Measurements from ENCODE around the gene MAP2K1. TPM values are rescaled to one million over a fixed set of nuclear protein-coding genes. Genes with fewer than 3 reads are reported as not detected.
"Not testable (repeated sequence)": the region's sequence is repeated elsewhere in the genome, so short reads cannot be mapped to it uniquely, and the experiment has no call there.

MAP2K1 gene
- total RNA-seq = 10 to 100 TPM; 49.3 to 50.8 TPM
- polyA plus RNA-seq = 10 to 100 TPM; 34.7 to 41.7 (median 39.3) TPM
- total RNA-seq = 54.6 to 95.7 (median 78.2) reads per million in 6 experiments

GRCh38 chr15:66386204-66387123 lies at the start of gene MAP2K1:
Gene MAP2K1 (plus strand): TSS chr15:66386912. CDS start chr15:66387348, 436 bp downstream.
- Mint-ChIP-seq H3K4me1 (peaks cover 30 to 63% (median 54%) of the 10 kb centered on the region in 4 donors), H3K27me3 (no peaks in the 10 kb centered on the region), H3K27ac (peak within 1 kb of the TSS; percentile 93 to 100 (median 98)), H3K36me3 (peaks cover 0 to 5% (median 0%) of the 10 kb centered on the region in 3 donors), H3K9me3 (no peaks in the 10 kb centered on the region), H3K4me3 (peak within 1 kb of the TSS; percentile 87 to 100 (median 99))
- POLR2A ChIA-PET = interaction anchor here (0.6 to 5.0 kb wide), 11 partner anchors 8 to 577 kb away, joined by 3 to 56 read pairs (median 5); partner anchors contain the start of genes DIS3L, SNAPC5 and TIPIN
- ATAC-seq = peak; percentile 83 to 89
- DNase-seq = peak; percentile 94 to 99 (median 98)

- H3K27me3 Mint-ChIP-seq, POLR2A ChIA-PET, H3K9me3 Mint-ChIP-seq, DNase-seq, H3K4me1 Mint-ChIP-seq, H3K27ac Mint-ChIP-seq, H3K4me3 Mint-ChIP-seq, ATAC-seq: not testable (repeated sequence)
- peaks cover 0 to 45% (median 12%) of the 10 kb centered on the region in 3 donors for H3K36me3 Mint-ChIP-seq
Observed at GRCh38 chr15:66348530-66348929, 38.2 kb upstream of the MAP2K1 start.

GRCh38 chr15:66356077-66356358 lies 30.7 kb upstream of the MAP2K1 start:
- Mint-ChIP-seq H3K27me3 (no peaks in the 10 kb centered on the region), H3K9me3 (no peaks in the 10 kb centered on the region), H3K4me3 (peak overlapping the region; percentile 94 to 100 (median 98)), H3K36me3 (peaks cover 0 to 14% (median 5%) of the 10 kb centered on the region in 3 donors), H3K27ac (peak overlapping the region; percentile 93 to 98 (median 97)), H3K4me1 (peaks cover 17 to 31% (median 24%) of the 10 kb centered on the region in 4 donors)
- no peak for DNase-seq
- POLR2A ChIA-PET = interaction anchor here (0.7 to 2.5 kb wide), 4 partner anchors 30 to 143 kb away, joined by 4 to 13 read pairs (median 6); partner anchors contain the start of genes MAP2K1 and SNAPC5
- no peak for ATAC-seq

- Mint-ChIP-seq H3K9me3 (no peaks in the 10 kb centered on the region), H3K4me1 (peaks cover 17 to 31% (median 24%) of the 10 kb centered on the region in 4 donors), H3K36me3 (peaks cover 0 to 14% (median 5%) of the 10 kb centered on the region in 3 donors), H3K4me3 (peak within 1 kb of the TSS; percentile 94 to 100 (median 98)), H3K27ac (peak within 1 kb of the TSS; percentile 93 to 98 (median 97)), H3K27me3 (no peaks in the 10 kb centered on the region)
- peak; percentile 89 to 97 (median 96) for DNase-seq
- peak; percentile 95 to 96 for ATAC-seq
- POLR2A ChIA-PET = interaction anchor here (0.7 to 2.5 kb wide), 6 partner anchors 30 to 776 kb away, joined by 3 to 13 read pairs (median 4); partner anchors contain the start of genes MAP2K1 and SNAPC5
Observed at GRCh38 chr15:66356359-66357236, 30.1 kb upstream of the MAP2K1 start, which contains the start of gene TIPIN. Gene TIPIN (minus strand): TSS chr15:66356685. CDS start chr15:66352947, 3,738 bp downstream.

- Mint-ChIP-seq H3K36me3 (no peaks in the 10 kb centered on the region), H3K27me3 (no peaks in the 10 kb centered on the region), H3K27ac (peak overlapping the region in 2 of 10 donors; percentile 9 to 53), H3K4me3 (no peak overlapping the region), H3K9me3 (no peaks in the 10 kb centered on the region), H3K4me1 (peaks cover 12 to 21% (median 17%) of the 10 kb centered on the region in 4 donors)
- POLR2A ChIA-PET = no interaction called here
- DNase-seq (no peak), ATAC-seq (no peak)
Observed at GRCh38 chr15:66359740-66360139, 27.0 kb upstream of the MAP2K1 start.

- POLR2A ChIA-PET, H3K36me3 Mint-ChIP-seq, H3K4me1 Mint-ChIP-seq, ATAC-seq, H3K27me3 Mint-ChIP-seq, H3K27ac Mint-ChIP-seq, DNase-seq, H3K9me3 Mint-ChIP-seq, H3K4me3 Mint-ChIP-seq: not testable (repeated sequence)
Observed at GRCh38 chr15:66361745-66362460, 24.8 kb upstream of the MAP2K1 start.

GRCh38 chr15:66362776-66363175 lies 23.9 kb upstream of the MAP2K1 start:
- no peaks in the 10 kb centered on the region for H3K36me3 Mint-ChIP-seq
- H3K27ac Mint-ChIP-seq = no peak overlapping the region
- H3K27me3 Mint-ChIP-seq = no peaks in the 10 kb centered on the region
- POLR2A ChIA-PET = no interaction called here
- DNase-seq (no peak), ATAC-seq (no peak)
- no peak overlapping the region for H3K4me3 Mint-ChIP-seq
- H3K9me3 Mint-ChIP-seq = no peaks in the 10 kb centered on the region
- no peaks in the 10 kb centered on the region for H3K4me1 Mint-ChIP-seq

GRCh38 chr15:66364944-66365528 lies 21.7 kb upstream of the MAP2K1 start:
- Mint-ChIP-seq H3K4me1 (peaks cover 4 to 8% (median 7%) of the 10 kb centered on the region in 4 donors), H3K36me3 (no peaks in the 10 kb centered on the region), H3K27me3 (no peaks in the 10 kb centered on the region), H3K9me3 (no peaks in the 10 kb centered on the region), H3K27ac (no peak overlapping the region), H3K4me3 (no peak overlapping the region)
- ATAC-seq (no peak), DNase-seq (no peak)
- POLR2A ChIA-PET = interaction anchor here (0.6 kb wide), 1 partner anchor 108 kb away, joined by 3 read pairs; no protein-coding TSS in a partner anchor

- ATAC-seq = peak; percentile 42 to 74
- peaks cover 7 to 15% (median 13%) of the 10 kb centered on the region in 4 donors for H3K4me1 Mint-ChIP-seq
- H3K9me3 Mint-ChIP-seq = peaks cover 0 to 8% (median 0%) of the 10 kb centered on the region in 9 donors
- peak in 2 of 10 donors; percentile 20 to 41 for DNase-seq
- H3K4me3 Mint-ChIP-seq = peak overlapping the region; percentile 66 to 88 (median 78)
- H3K36me3 Mint-ChIP-seq = no peaks in the 10 kb centered on the region
- no peaks in the 10 kb centered on the region for H3K27me3 Mint-ChIP-seq
- POLR2A ChIA-PET = interaction anchor here (1.0 kb wide), 1 partner anchor 135 kb away, joined by 3 read pairs; the partner anchor contains the start of genes RPL4 and ZWILCH
- peak overlapping the region in 9 of 10 donors; percentile 3 to 93 (median 80) for H3K27ac Mint-ChIP-seq
Observed at GRCh38 chr15:66369773-66370651, 16.7 kb upstream of the MAP2K1 start.

- H3K4me3 Mint-ChIP-seq = no peak overlapping the region
- H3K27ac Mint-ChIP-seq = no peak overlapping the region
- H3K36me3 Mint-ChIP-seq = peaks cover 0 to 3% (median 0%) of the 10 kb centered on the region in 3 donors
- DNase-seq (no peak), ATAC-seq (no peak)
- peaks cover 0 to 10% (median 0%) of the 10 kb centered on the region in 9 donors for H3K9me3 Mint-ChIP-seq
- peaks cover 7 to 15% (median 13%) of the 10 kb centered on the region in 4 donors for H3K4me1 Mint-ChIP-seq
- POLR2A ChIA-PET = interaction anchor here (0.8 kb wide), 1 partner anchor 12 kb away, joined by 3 read pairs; no protein-coding TSS in a partner anchor
- H3K27me3 Mint-ChIP-seq = no peaks in the 10 kb centered on the region
Observed at GRCh38 chr15:66374179-66374578, 12.5 kb upstream of the MAP2K1 start.

All from naive thymus-derived CD8-positive, alpha-beta T cell (primary cell).